HL-60/S4 (cell line): ENCODE measurements around the gene FCMR.

Experiments
- in situ Hi-C: fragments of 300-500 bp; cut with MboI; formaldehyde crosslinking; loops from 2 replicates; pipeline ENCODE4 v1.14.3; 2022; ENCODE audit warnings: low sequenced_read_pairs

FCMR gene

GRCh38 chr1:206951318-206952100, 29.8 kb upstream of the FCMR start:
- in situ Hi-C loops = no loop called here

- in situ Hi-C loops = no loop called here
Measured at GRCh38 chr1:206949641-206950040, 27.9 kb upstream of the FCMR start.

- in situ Hi-C loops = no loop called here
Measured at GRCh38 chr1:206949208-206949607, 27.5 kb upstream of the FCMR start.

- in situ Hi-C loops = no loop called here
Measured at GRCh38 chr1:206947255-206947654, 25.5 kb upstream of the FCMR start.

GRCh38 chr1:206946261-206946660, 24.5 kb upstream of the FCMR start, which contains the start of gene PIGR:
Gene PIGR, minus strand, starts transcription at chr1:206946466. Its CDS starts 5,935 bp downstream, at chr1:206940531.
- in situ Hi-C loops = no loop called here

- in situ Hi-C loops = no loop called here
Measured at GRCh38 chr1:206945779-206946178, 24.0 kb upstream of the FCMR start.

- in situ Hi-C loops = no loop called here
Measured at GRCh38 chr1:206944703-206945102, 23.0 kb upstream of the FCMR start.

GRCh38 chr1:206941766-206942418, 20.2 kb upstream of the FCMR start:
- in situ Hi-C loops = no loop called here

- in situ Hi-C loops = no loop called here
Measured at GRCh38 chr1:206940588-206940936, 18.8 kb upstream of the FCMR start.

GRCh38 chr1:206939841-206940587, 18.3 kb upstream of the FCMR start:
- in situ Hi-C loops = loop anchor here (10.0 kb wide), 2 partner anchors 45 to 135 kb away; no protein-coding TSS in a partner anchor

GRCh38 chr1:206939131-206939530, 17.4 kb upstream of the FCMR start:
- in situ Hi-C loops = loop anchor here (10.0 kb wide), 2 partner anchors 46 to 136 kb away; no protein-coding TSS in a partner anchor

GRCh38 chr1:206937425-206937824, 15.7 kb upstream of the FCMR start:
- in situ Hi-C loops = loop anchor here (10.0 kb wide), 2 partner anchors 47 to 137 kb away; no protein-coding TSS in a partner anchor

- in situ Hi-C loops = loop anchor here (10.0 kb wide), 2 partner anchors 49 to 139 kb away; no protein-coding TSS in a partner anchor
Measured at GRCh38 chr1:206935491-206936067, 13.8 kb upstream of the FCMR start.

- in situ Hi-C loops = loop anchor here (10.0 kb wide), 2 partner anchors 51 to 141 kb away; no protein-coding TSS in a partner anchor
Measured at GRCh38 chr1:206933333-206933945, 11.7 kb upstream of the FCMR start.

- in situ Hi-C loops = loop anchor here (10.0 kb wide), 2 partner anchors 53 to 143 kb away; no protein-coding TSS in a partner anchor
Measured at GRCh38 chr1:206932177-206932576, 10.4 kb upstream of the FCMR start.

- in situ Hi-C loops = loop anchor here (10.0 kb wide), 2 partner anchors 53 to 143 kb away; no protein-coding TSS in a partner anchor
Measured at GRCh38 chr1:206931709-206932108, 10.0 kb upstream of the FCMR start.

- in situ Hi-C loops = loop anchor here (10.0 kb wide), 2 partner anchors 54 to 144 kb away; no protein-coding TSS in a partner anchor
Measured at GRCh38 chr1:206930210-206930798, 8.6 kb upstream of the FCMR start.

- in situ Hi-C loops = no loop called here
Measured at GRCh38 chr1:206929524-206929923, 7.8 kb upstream of the FCMR start.

GRCh38 chr1:206926286-206926685, 4.5 kb upstream of the FCMR start:
- in situ Hi-C loops = no loop called here
